Neuron (in vitro differentiated cells): ENCODE data around the gene ANKRD13D.
"Not testable (repeated sequence)": the region's sequence is repeated elsewhere in the genome, so short reads cannot be mapped to it uniquely, and the experiment has no call there.

Source experiments
- H2AFZ ChIP-seq: one replicate; pipeline ENCODE4 v1.6.1; 2013; ENCODE audit warnings: low read depth, mild to moderate bottlenecking, inconsistent platforms, low read length, moderate library complexity
- H3K27me3 ChIP-seq: one replicate; pipeline ENCODE4 v1.6.1; 2013; ENCODE audit warnings: low read length; ENCODE audit not compliant: insufficient read depth
- H3K36me3 ChIP-seq: one replicate; pipeline ENCODE4 v1.6.1; 2013; ENCODE audit warnings: low read length; ENCODE audit not compliant: insufficient read depth
- H3K4me1 ChIP-seq: one replicate; pipeline ENCODE4 v1.6.1; 2013; ENCODE audit warnings: low read length; ENCODE audit not compliant: insufficient read depth
- H3K4me3 ChIP-seq: 2 replicates; pipeline ENCODE4 v1.5.1; 2013; ENCODE audit warnings: mild to moderate bottlenecking, low read length, moderate library complexity
- H3K9me3 ChIP-seq: one replicate; pipeline ENCODE4 v1.6.1; 2013; ENCODE audit warnings: low read length

The ANKRD13D gene

GRCh38 chr11:67311556-67312082, 22.5 kb downstream of the ANKRD13D start:
- H3K9me3 ChIP-seq = no peaks in the 10 kb centered on the region
- no peak overlapping the region for H2AFZ ChIP-seq
- H3K4me1 ChIP-seq = no peaks in the 10 kb centered on the region
- no peaks in the 10 kb centered on the region for H3K36me3 ChIP-seq
- no peak overlapping the region for H3K4me3 ChIP-seq
- H3K27me3 ChIP-seq = no peaks in the 10 kb centered on the region

DNA sequence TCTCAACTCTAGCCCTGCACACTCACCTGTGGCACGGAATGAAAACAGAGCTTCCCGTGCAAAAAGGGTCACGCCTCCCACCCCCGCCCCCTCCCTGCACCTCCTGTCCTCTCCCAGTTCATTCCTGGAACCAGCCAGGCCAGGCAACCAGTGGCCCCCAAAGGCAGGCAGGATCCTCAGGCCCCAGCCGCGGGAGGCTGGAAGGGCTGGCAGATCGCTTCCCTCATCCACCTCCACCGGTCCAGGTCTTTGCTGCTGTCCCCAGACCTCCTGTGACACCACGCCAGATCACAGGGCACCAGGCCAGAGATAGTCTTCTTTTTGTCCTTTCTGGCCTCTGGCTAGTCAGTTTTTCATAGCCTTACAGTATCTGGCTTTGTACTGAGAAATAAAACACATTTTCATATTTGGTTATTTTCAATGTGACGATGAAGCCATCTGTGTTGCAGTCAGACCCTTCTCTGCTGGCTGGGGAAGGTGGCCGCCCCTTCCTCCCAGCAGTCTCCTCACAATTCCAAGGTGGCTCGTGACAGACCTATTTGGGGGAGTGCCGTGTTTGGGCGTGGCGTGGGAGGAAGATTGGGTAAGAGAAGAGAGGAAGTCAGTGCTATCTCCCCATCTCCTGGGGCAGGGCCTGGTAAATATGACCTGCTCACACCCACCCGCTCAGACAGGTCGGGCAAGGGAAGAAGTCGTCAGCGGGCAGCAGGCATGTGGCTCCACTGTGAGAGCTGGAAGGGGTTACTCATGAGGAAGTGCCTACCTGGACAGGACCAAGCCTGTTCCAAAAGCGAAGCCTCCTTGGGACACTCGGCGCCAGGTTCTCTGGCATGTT, 23.3 kb downstream of the ANKRD13D start:
- no peak overlapping the region for H3K4me3 ChIP-seq
- no peak overlapping the region for H2AFZ ChIP-seq
- H3K9me3 ChIP-seq = no peaks in the 10 kb centered on the region
- no peaks in the 10 kb centered on the region for H3K36me3 ChIP-seq
- H3K27me3 ChIP-seq = no peaks in the 10 kb centered on the region
- no peaks in the 10 kb centered on the region for H3K4me1 ChIP-seq

- Histone ChIP-seq H3K4me1 (peaks cover 3% of the 10 kb centered on the region), H2AFZ (no peak overlapping the region), H3K27me3 (no peaks in the 10 kb centered on the region), H3K36me3 (no peaks in the 10 kb centered on the region), H3K9me3 (no peaks in the 10 kb centered on the region), H3K4me3 (no peak overlapping the region)
Observed at GRCh38 chr11:67313125-67313890, 24.2 kb downstream of the ANKRD13D start.

DNA sequence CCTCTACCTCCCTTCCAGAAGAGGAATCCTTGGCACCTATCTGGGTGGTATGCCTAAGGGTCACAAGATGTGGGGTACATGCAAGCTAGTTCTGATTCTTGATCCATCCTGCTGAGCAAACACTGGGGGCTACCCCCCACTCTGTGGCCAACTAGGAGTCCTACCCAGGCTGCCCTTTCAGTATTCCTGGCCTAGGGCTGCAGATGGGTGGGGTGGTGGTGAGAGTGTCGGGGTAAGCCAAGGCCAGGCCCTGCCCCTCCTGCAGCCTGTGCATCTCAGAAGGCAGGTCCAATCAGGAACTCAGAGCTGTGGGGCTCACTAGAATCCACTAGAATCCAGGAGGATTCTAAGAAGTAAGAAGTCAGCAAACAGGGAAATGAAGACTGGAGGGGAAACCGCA, 25.1 kb downstream of the ANKRD13D start:
- no peak overlapping the region for H3K4me3 ChIP-seq
- no peaks in the 10 kb centered on the region for H3K27me3 ChIP-seq
- H2AFZ ChIP-seq = no peak overlapping the region
- H3K36me3 ChIP-seq = no peaks in the 10 kb centered on the region
- no peaks in the 10 kb centered on the region for H3K9me3 ChIP-seq
- H3K4me1 ChIP-seq = peaks cover 8% of the 10 kb centered on the region

- Histone ChIP-seq H2AFZ (no peak overlapping the region), H3K36me3 (no peaks in the 10 kb centered on the region), H3K27me3 (no peaks in the 10 kb centered on the region), H3K4me3 (no peak overlapping the region), H3K9me3 (no peaks in the 10 kb centered on the region), H3K4me1 (peaks cover 8% of the 10 kb centered on the region)
Observed at GRCh38 chr11:67315325-67315909, 26.3 kb downstream of the ANKRD13D start.

GRCh38 chr11:67316882-67317204, 27.7 kb downstream of the ANKRD13D start:
- H3K4me3 ChIP-seq = peak overlapping the region; percentile 82

DNA sequence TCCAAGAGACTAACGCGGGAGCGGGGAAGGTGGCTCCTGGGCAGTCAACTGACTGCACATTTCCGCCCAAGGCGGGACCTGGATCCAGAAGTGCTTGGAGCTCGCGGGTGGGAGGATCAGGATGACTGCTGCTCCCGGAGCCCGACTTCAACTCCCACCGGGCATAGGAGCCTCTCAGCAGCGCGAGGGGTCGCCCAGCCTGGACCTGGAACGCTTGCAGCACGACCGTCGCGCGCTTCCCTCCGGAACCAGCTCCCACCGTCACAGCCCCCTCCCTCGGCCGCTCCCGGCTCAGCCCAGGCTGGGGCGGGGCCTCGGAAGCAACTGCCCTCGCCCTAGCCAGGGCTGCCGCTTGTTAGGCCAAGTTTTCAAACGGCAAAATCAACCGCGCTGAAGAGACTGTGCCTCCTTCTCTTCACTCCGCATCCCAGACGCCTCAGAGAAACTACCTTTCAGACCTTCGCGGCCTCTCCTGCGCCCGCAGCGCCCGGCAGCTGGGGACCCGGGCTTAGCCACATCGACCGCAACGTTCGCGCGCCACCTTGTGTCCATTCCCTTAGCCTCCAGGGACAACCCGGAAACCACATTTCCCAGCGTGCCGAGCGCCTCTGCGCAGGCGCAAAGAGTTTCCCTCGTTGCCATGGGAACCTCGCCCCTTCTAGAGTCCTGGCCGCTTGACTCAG, 28.2 kb downstream of the ANKRD13D start:
- H3K36me3 ChIP-seq = no peaks in the 10 kb centered on the region
- no peaks in the 10 kb centered on the region for H3K9me3 ChIP-seq
- peak overlapping the region; percentile 98 for H2AFZ ChIP-seq
- H3K27me3 ChIP-seq = no peaks in the 10 kb centered on the region
- H3K4me1 ChIP-seq = peaks cover 8% of the 10 kb centered on the region
- peak overlapping the region; percentile 82 for H3K4me3 ChIP-seq

More at GRCh38 chr11:67316882-67317204, 27.7 kb downstream of the ANKRD13D start:
- Histone ChIP-seq H3K27me3 (no peaks in the 10 kb centered on the region), H2AFZ (peak overlapping the region; percentile 98), H3K36me3 (no peaks in the 10 kb centered on the region), H3K4me1 (peaks cover 8% of the 10 kb centered on the region), H3K9me3 (no peaks in the 10 kb centered on the region)

DNA sequence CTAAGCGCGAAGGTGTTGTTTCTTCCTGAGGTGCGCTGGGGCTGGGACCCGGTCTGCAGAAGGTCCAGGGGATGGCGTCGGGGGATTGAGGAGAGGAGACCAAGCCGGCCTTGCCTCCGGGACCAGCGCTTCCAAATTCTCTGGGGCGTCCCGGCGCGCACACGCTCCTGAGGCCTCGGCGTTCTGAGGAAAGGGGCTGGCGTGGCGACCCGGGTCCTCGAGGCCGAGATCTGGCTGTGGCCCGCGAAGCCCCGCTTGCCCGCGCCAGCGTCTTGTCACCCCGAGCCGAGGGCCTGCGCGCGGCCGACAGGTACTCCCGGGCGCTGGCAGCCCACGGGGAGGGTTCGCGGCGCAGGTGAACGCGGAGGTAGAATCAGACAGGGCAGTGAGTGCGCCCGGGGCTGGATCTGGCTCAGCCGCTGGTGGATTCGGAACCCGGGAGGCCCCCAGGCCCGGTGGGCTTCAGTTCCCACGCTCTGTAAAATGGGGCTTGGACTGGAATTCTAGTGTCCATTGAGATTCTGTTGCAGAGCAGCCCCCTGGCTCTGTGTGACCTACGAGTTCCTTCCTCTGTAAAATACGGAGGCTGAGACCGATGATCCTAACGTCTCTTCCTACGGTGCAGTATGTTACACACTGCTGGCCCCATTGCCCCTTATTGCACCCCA, 28.9 kb downstream of the ANKRD13D start:
- H3K4me3 ChIP-seq = peak overlapping the region; percentile 82
- no peaks in the 10 kb centered on the region for H3K9me3 ChIP-seq
- H3K27me3 ChIP-seq = no peaks in the 10 kb centered on the region
- H3K4me1 ChIP-seq = peaks cover 8% of the 10 kb centered on the region
- H3K36me3 ChIP-seq = no peaks in the 10 kb centered on the region
- peak overlapping the region; percentile 92 for H2AFZ ChIP-seq

DNA sequence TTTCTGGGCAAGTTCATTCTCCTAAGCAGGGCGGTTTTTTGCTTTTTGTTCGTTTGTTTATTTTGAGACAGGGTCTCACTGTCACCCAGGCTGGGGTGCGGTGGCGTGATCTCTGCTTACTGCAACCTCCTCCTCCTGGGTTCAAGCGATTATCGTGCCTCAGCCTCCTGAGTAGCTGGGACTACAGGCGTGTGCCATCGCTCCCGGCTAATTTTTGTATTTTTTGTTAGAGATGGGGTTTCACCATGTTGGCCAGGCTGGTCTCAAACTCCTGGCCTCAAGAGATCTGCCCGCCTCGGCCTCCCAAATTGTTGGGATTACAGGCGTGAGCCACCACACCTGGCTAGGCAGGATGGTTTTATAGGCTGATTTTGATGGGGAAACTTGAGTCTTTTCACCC, 29.8 kb downstream of the ANKRD13D start:
- not testable (repeated sequence) for H3K4me1 ChIP-seq, H3K36me3 ChIP-seq, H3K9me3 ChIP-seq, H2AFZ ChIP-seq, H3K27me3 ChIP-seq
- peak overlapping the region; percentile 82 for H3K4me3 ChIP-seq

GRCh38 chr11:67320011-67320410, 30.9 kb downstream of the ANKRD13D start:
- peaks cover 8% of the 10 kb centered on the region for H3K4me1 ChIP-seq
- no peak overlapping the region for H2AFZ ChIP-seq
- H3K36me3 ChIP-seq = no peaks in the 10 kb centered on the region
- no peak overlapping the region for H3K4me3 ChIP-seq
- no peaks in the 10 kb centered on the region for H3K9me3 ChIP-seq
- H3K27me3 ChIP-seq = no peaks in the 10 kb centered on the region

- no peaks in the 10 kb centered on the region for H3K9me3 ChIP-seq
- no peak overlapping the region for H2AFZ ChIP-seq
- H3K27me3 ChIP-seq = no peaks in the 10 kb centered on the region
- peaks cover 8% of the 10 kb centered on the region for H3K4me1 ChIP-seq
- H3K36me3 ChIP-seq = no peaks in the 10 kb centered on the region
- no peak overlapping the region for H3K4me3 ChIP-seq
Observed at GRCh38 chr11:67320691-67321090, 31.6 kb downstream of the ANKRD13D start.

DNA sequence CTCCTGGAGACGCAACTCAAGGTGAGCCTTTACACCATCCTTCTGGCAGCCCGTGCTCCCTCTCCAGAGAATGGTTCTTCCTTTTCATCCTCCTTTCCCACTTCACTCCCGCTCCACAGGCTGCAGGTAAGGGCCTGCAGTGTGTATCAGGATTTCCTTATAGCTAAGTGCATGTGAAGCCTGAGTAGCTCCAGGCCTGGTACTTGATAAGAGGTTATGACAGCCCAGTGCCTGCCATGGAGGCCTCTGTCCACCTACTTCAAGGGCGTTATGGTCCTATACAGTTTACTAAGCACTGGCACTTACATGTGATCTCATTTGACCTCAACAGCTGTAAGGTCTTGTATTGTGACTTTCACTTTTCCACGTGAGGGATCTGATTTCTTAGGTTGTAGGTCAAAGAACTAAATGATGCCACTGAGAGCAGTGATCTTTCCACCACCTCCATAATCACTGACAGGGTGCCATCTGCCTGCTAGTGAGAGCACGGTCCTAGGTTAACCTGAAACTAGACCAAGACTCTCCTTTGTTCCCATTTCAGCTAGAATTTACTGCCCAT, 32.3 kb downstream of the ANKRD13D start:
- Histone ChIP-seq H3K4me1 (peaks cover 8% of the 10 kb centered on the region), H3K36me3 (no peaks in the 10 kb centered on the region), H3K27me3 (no peaks in the 10 kb centered on the region), H3K9me3 (no peaks in the 10 kb centered on the region), H2AFZ (no peak overlapping the region), H3K4me3 (no peak overlapping the region)
